Measurements from ENCODE around the gene ZDHHC3. TPM values are rescaled to one million over a fixed set of nuclear protein-coding genes. Genes with fewer than 3 reads are reported as not detected.

Gene ZDHHC3
- total RNA-seq, 1 experiment from 2014 or later, result 40.1 TPM

- H3K4me1 Mint-ChIP-seq (ENCODE audit: insufficient read depth, unreplicated experiment), result peaks cover 32% of the 10 kb centered on the region
- H3K27me3 Mint-ChIP-seq (ENCODE audit: insufficient read depth, unreplicated experiment), result no peaks in the 10 kb centered on the region
- no peaks in the 10 kb centered on the region for H3K9me3 Mint-ChIP-seq (ENCODE audit: unreplicated experiment)
- no TSS peak for BruUV-seq (replicated peaks)
- intact Hi-C loops (cut with micrococcal nuclease), result no loop called here
- TF ChIP-seq CTCF (IDR thresholded peaks at IDR 0.05; ENCODE audit: unreplicated experiment), result no peak
- peaks cover 7% of the 10 kb centered on the region for H3K36me3 Mint-ChIP-seq (ENCODE audit: insufficient read depth, unreplicated experiment)
- no peak for DNase-seq (ENCODE audit: unreplicated experiment)
- ChIA-PET POLR2A (no interaction called here), CTCF (interaction anchor here (0.6 to 1.8 kb wide), 2 partner anchors 31 to 414 kb away, joined by 3 to 4 read pairs; no protein-coding TSS in a partner anchor)
- peak overlapping the region; percentile 19 for H3K27ac Mint-ChIP-seq (ENCODE audit: low read depth, unreplicated experiment)
- no peak overlapping the region for H3K4me3 Mint-ChIP-seq (ENCODE audit: unreplicated experiment)
These were observed 85.1 kb downstream of the ZDHHC3 start for GRCh38 chr3:44890852-44891251.

- Mint-ChIP-seq H3K4me1 (ENCODE audit: insufficient read depth, unreplicated experiment) (peaks cover 38% of the 10 kb centered on the region), H3K4me3 (ENCODE audit: unreplicated experiment) (no peak overlapping the region), H3K36me3 (ENCODE audit: insufficient read depth, unreplicated experiment) (peaks cover 7% of the 10 kb centered on the region), H3K27ac (ENCODE audit: low read depth, unreplicated experiment) (peak overlapping the region; percentile 42), H3K27me3 (ENCODE audit: insufficient read depth, unreplicated experiment) (no peaks in the 10 kb centered on the region), H3K9me3 (ENCODE audit: unreplicated experiment) (no peaks in the 10 kb centered on the region)
- BruUV-seq (replicated peaks), result no TSS peak
- TF ChIP-seq CTCF (IDR thresholded peaks at IDR 0.05; ENCODE audit: unreplicated experiment), result no peak
- POLR2A ChIA-PET, result interaction anchor here (1.4 kb wide), 1 partner anchor 8 kb away, joined by 4 read pairs; no protein-coding TSS in a partner anchor
- CTCF ChIA-PET, result interaction anchor here (1.8 kb wide), 1 partner anchor 31 kb away, joined by 4 read pairs; no protein-coding TSS in a partner anchor
- DNase-seq (ENCODE audit: unreplicated experiment), result no peak
- intact Hi-C loops (cut with micrococcal nuclease), result no loop called here
These were observed 85.7 kb downstream of the ZDHHC3 start for GRCh38 chr3:44890258-44890657.

GRCh38 chr3:44887101-44887500, 88.9 kb downstream of the ZDHHC3 start:
- H3K9me3 Mint-ChIP-seq (ENCODE audit: unreplicated experiment), result no peaks in the 10 kb centered on the region
- intact Hi-C loops (cut with micrococcal nuclease), result loop anchor here (2.0 to 10.0 kb wide), 3 partner anchors 56 to 235 kb away; partner anchors contain the start of genes EXOSC7 and ZDHHC3
- peaks cover 7% of the 10 kb centered on the region for H3K36me3 Mint-ChIP-seq (ENCODE audit: insufficient read depth, unreplicated experiment)
- ChIA-PET POLR2A (interaction anchor here (0.7 to 1.4 kb wide), 4 partner anchors 19 to 125 kb away, joined by 3 to 9 read pairs (median 3); partner anchors contain the start of genes EXOSC7, KIAA1143, KIF15 and ZDHHC3), CTCF (interaction anchor here (0.7 to 3.5 kb wide), 2 partner anchors 21 to 26 kb away, joined by 4 to 13 read pairs; no protein-coding TSS in a partner anchor)
- H3K4me1 Mint-ChIP-seq (ENCODE audit: insufficient read depth, unreplicated experiment), result peaks cover 51% of the 10 kb centered on the region
- TF ChIP-seq CTCF (IDR thresholded peaks at IDR 0.05; ENCODE audit: unreplicated experiment), result no peak
- H3K4me3 Mint-ChIP-seq (ENCODE audit: unreplicated experiment), result peak overlapping the region; percentile 17
- no TSS peak for BruUV-seq (replicated peaks)
- H3K27ac Mint-ChIP-seq (ENCODE audit: low read depth, unreplicated experiment), result peak overlapping the region; percentile 79
- no peak for DNase-seq (ENCODE audit: unreplicated experiment)
- H3K27me3 Mint-ChIP-seq (ENCODE audit: insufficient read depth, unreplicated experiment), result no peaks in the 10 kb centered on the region

GRCh38 chr3:44886561-44886960, 89.4 kb downstream of the ZDHHC3 start:
- BruUV-seq (replicated peaks), result no TSS peak
- POLR2A ChIA-PET, result interaction anchor here (0.7 to 3.5 kb wide), 8 partner anchors 20 to 548 kb away, joined by 3 to 36 read pairs (median 4); partner anchors contain the start of genes EXOSC7, KIAA1143, KIF15 and TCAIM
- Mint-ChIP-seq H3K4me1 (ENCODE audit: insufficient read depth, unreplicated experiment) (peaks cover 51% of the 10 kb centered on the region), H3K27ac (ENCODE audit: low read depth, unreplicated experiment) (peak overlapping the region; percentile 79), H3K4me3 (ENCODE audit: unreplicated experiment) (peak overlapping the region; percentile 17), H3K27me3 (ENCODE audit: insufficient read depth, unreplicated experiment) (no peaks in the 10 kb centered on the region), H3K9me3 (ENCODE audit: unreplicated experiment) (no peaks in the 10 kb centered on the region), H3K36me3 (ENCODE audit: insufficient read depth, unreplicated experiment) (peaks cover 7% of the 10 kb centered on the region)
- CTCF ChIA-PET, result interaction anchor here (0.7 to 3.5 kb wide), 2 partner anchors 21 to 27 kb away, joined by 4 to 13 read pairs; no protein-coding TSS in a partner anchor
- peak; percentile 89 for DNase-seq (ENCODE audit: unreplicated experiment)
- TF ChIP-seq CTCF (IDR thresholded peaks at IDR 0.05; ENCODE audit: unreplicated experiment), result no peak
- intact Hi-C loops (cut with micrococcal nuclease), result loop anchor here (2.0 to 10.0 kb wide), 3 partner anchors 56 to 236 kb away; partner anchors contain the start of genes EXOSC7 and ZDHHC3

Measured in MCF 10A (cell line).